ENCODE data around the gene SLC25A45.

DNA sequence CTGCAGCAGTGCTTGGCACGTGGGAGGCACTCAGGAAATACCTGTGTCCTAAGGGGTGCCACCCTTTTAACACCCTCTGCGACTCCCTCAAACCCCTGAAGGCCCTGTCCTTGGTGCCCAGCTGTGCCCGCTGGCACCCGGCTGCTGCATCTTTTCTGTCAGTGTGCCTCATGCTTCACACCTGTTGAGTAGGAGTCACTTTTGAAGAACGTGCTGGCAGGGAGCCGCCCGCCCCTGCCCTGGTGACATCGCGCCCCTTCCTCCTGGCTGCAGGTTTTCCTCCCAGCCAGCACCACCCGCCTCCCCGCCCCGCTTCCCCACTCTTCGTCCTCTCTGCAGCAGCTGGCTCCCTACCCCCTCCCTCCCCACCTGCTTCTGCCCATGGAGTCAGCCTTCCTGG is 21.8 kb upstream of the SLC25A45 start:
- TF ChIP-seq, protein P1, sequence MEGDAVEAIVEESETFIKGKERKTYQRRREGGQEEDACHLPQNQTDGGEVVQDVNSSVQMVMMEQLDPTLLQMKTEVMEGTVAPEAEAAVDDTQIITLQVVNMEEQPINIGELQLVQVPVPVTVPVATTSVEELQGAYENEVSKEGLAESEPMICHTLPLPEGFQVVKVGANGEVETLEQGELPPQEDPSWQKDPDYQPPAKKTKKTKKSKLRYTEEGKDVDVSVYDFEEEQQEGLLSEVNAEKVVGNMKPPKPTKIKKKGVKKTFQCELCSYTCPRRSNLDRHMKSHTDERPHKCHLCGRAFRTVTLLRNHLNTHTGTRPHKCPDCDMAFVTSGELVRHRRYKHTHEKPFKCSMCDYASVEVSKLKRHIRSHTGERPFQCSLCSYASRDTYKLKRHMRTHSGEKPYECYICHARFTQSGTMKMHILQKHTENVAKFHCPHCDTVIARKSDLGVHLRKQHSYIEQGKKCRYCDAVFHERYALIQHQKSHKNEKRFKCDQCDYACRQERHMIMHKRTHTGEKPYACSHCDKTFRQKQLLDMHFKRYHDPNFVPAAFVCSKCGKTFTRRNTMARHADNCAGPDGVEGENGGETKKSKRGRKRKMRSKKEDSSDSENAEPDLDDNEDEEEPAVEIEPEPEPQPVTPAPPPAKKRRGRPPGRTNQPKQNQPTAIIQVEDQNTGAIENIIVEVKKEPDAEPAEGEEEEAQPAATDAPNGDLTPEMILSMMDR (IDR thresholded peaks at IDR 0.05; ENCODE audit: low read depth, low read length, poor library complexity, severe bottlenecking), result no peak
- TF ChIP-seq EZH2phosphoT487 (IDR thresholded peaks at IDR 0.05; ENCODE audit: borderline replicate concordance, low read length), result no peak
